Keratinocyte (primary cell): ENCODE results near the gene RAD9A. TPM values are rescaled to one million over a fixed set of nuclear protein-coding genes. Genes with fewer than 3 reads are reported as not detected.

Experiments used
- DNase-seq: peaks from one replicate; pipeline ENCODE4 v3.0.0-alpha.2; 2011; ENCODE audit warnings: low read depth, missing footprints, low spot score
- FAIRE-seq: peaks from 2 replicates; lab custom pipeline; 2011; peaks lifted over from hg19 to GRCh38; lab: Jason Lieb, UNC
- H2AFZ ChIP-seq: 2 replicates; pipeline ENCODE4 v1.6.0; 2012; ENCODE audit warnings: low read length, control low read depth, inconsistent platforms; ENCODE audit not compliant: control insufficient read depth
- H3K27ac ChIP-seq: 2 replicates; pipeline ENCODE4 v1.5.1; 2011; ENCODE audit warnings: low read length; ENCODE audit not compliant: control insufficient read depth, insufficient read depth
- H3K27me3 ChIP-seq: 3 replicates; pipeline ENCODE4 v1.6.0; 2011; ENCODE audit warnings: low read length; ENCODE audit not compliant: control insufficient read depth, insufficient read depth; ENCODE audit errors: extremely low read depth
- H3K36me3 ChIP-seq, 2 experiments: 2 replicates in 1 of 2; 3 replicates in 1 of 2; pipeline ENCODE4 v1.5.1; 2011; ENCODE audit warnings: low read length in 2 of 2, mild to moderate bottlenecking in 1 of 2; ENCODE audit not compliant: control insufficient read depth in 2 of 2, insufficient read depth in 2 of 2; ENCODE audit errors: extremely low read depth in 1 of 2
- H3K4me1 ChIP-seq: 3 replicates; pipeline ENCODE4 v1.5.1; 2011; ENCODE audit warnings: low read length; ENCODE audit not compliant: control insufficient read depth, insufficient read depth; ENCODE audit errors: extremely low read depth
- H3K4me2 ChIP-seq: 3 replicates; pipeline ENCODE4 v1.6.0; 2011; ENCODE audit warnings: low read depth, low read length; ENCODE audit not compliant: control insufficient read depth, insufficient read depth; ENCODE audit errors: extremely low read depth
- H3K4me3 ChIP-seq, 3 experiments: fragments of 200-600 bp in 1 of 3; sonication (generic) in 1 of 3; 2 replicates in 2 of 3; 3 replicates in 1 of 3; pipeline ENCODE4 v1.5.1; 2011 to 2016; ENCODE audit warnings: low read length in 3 of 3, mild to moderate bottlenecking in 3 of 3, control low read depth in 2 of 3, inconsistent platforms in 1 of 3, low read depth in 1 of 3, mixed read lengths in 1 of 3, mixed run types in 1 of 3, moderate library complexity in 1 of 3; ENCODE audit not compliant: control insufficient read depth in 2 of 3, insufficient read depth in 2 of 3; ENCODE audit errors: extremely low read depth in 1 of 3
- H3K79me2 ChIP-seq: 2 replicates; pipeline ENCODE4 v1.6.0; 2012; ENCODE audit warnings: low read length; ENCODE audit not compliant: control insufficient read depth, insufficient read depth
- H3K9ac ChIP-seq: 3 replicates; pipeline ENCODE4 v1.6.0; 2011; ENCODE audit warnings: low read length; ENCODE audit not compliant: control insufficient read depth, insufficient read depth; ENCODE audit errors: extremely low read depth
- H3K9me1 ChIP-seq: 3 replicates; pipeline ENCODE4 v1.6.0; 2011; ENCODE audit warnings: low read length; ENCODE audit not compliant: control insufficient read depth, insufficient read depth; ENCODE audit errors: extremely low read depth
- H3K9me3 ChIP-seq: 2 replicates; pipeline ENCODE4 v1.5.1; 2012; ENCODE audit warnings: low read depth, low read length; ENCODE audit not compliant: control insufficient read depth
- H4K20me1 ChIP-seq: 3 replicates; pipeline ENCODE4 v1.6.0; 2011; ENCODE audit warnings: low read length; ENCODE audit not compliant: control insufficient read depth, insufficient read depth; ENCODE audit errors: extremely low read depth
- EZH2 ChIP-seq: IDR thresholded peaks from one replicate; pipeline ENCODE4 v1.6.1; 2012; ENCODE audit warnings: inconsistent platforms, mild to moderate bottlenecking, low read length, moderate library complexity
- dilution Hi-C: fragments of 300-500 bp; cut with MboI; formaldehyde crosslinking; loops from one replicate; pipeline ENCODE4 v1.7.0; 2020; ENCODE audit warnings: low sequenced_read_pairs; ENCODE audit not compliant: extremely low pct_ligation_motif_present
- polyA plus RNA-seq, 5 experiments: library from polyadenylated mRNA; depleted of rRNA in 3 of 5; stranded (reverse) in 3 of 5; stranded (forward) in 1 of 5; unstranded in 1 of 5; fragments of >200 nt; gene quantifications; 1 replicate in 1 of 5; 2 replicates in 3 of 5; 3 replicates in 1 of 5; pipeline versions ENCODE4 v1.2.1 to v1.2.3, GENCODE V29; 2011 to 2012; ENCODE audit warnings: missing spikeins in 2 of 5, low read depth in 1 of 5, low replicate concordance in 1 of 5
- TF ChIP-seq, protein P1 (sequence below), 3 experiments: IDR thresholded peaks in 1 of 3; conservative IDR thresholded peaks in 1 of 3; optimal IDR thresholded peaks in 1 of 3; 2 replicates in 2 of 3; 3 replicates in 1 of 3; pipeline versions ENCODE3 to v1.5.1; 2011; ENCODE audit warnings: low read length in 3 of 3, mild to moderate bottlenecking in 3 of 3, moderate library complexity in 2 of 3, control low read depth in 1 of 3, inconsistent platforms in 1 of 3; ENCODE audit not compliant: insufficient read depth in 2 of 3; ENCODE audit errors: extremely low read depth in 1 of 3

The RAD9A gene
- polyA plus RNA-seq, 1 donor (not counting 4 experiments of a cell fraction or from before 2014, with no cell fraction given), result 5.7 TPM

DNA sequence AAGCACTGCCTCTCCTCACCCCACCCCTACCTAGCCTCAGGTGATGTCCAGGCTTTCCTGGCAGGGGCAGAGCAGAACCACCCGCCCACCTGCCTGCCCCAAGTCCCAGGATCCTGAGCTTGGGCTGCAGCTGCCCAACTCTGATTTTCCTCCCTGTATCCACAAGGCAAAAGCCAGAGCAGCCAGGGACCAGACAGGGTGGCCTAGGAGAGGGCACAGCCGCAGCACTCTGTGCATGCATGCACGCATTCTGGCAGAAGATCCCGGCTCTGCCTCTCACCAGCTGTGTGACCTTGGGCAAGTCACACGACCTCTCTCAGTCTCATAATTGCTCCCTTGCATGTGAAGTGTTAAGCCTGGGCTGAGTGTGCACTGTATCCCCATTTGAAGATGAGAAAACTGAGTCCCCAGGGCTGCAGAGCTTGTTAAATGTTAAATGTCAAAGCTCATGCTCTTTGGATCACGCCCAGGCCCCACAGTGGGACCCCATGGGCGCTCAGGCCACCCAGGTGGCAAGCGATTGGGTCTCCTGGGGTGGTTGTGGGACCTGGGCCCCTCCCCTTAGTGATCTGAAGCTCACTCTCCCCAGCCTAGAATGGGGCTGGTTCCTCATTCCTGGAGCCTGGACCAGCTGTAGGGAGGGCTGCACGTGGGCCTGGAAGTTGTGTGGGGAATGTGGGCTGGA lies 20.9 kb downstream of the RAD9A start:
- H3K9me3 ChIP-seq, result no peaks in the 10 kb centered on the region
- FAIRE-seq (no peak), DNase-seq (no peak)
- H3K4me1 ChIP-seq, result no peaks in the 10 kb centered on the region
- dilution Hi-C loops, result no loop called here
- no peak overlapping the region for H3K27ac ChIP-seq
- H3K4me3 ChIP-seq, result no peak overlapping the region
- H3K4me2 ChIP-seq, result no peak overlapping the region
- H3K36me3 ChIP-seq, result no peaks in the 10 kb centered on the region
- peaks cover 14% of the 10 kb centered on the region for H3K27me3 ChIP-seq
- no peaks in the 10 kb centered on the region for H3K9me1 ChIP-seq
- no peaks in the 10 kb centered on the region for H4K20me1 ChIP-seq
- no peaks in the 10 kb centered on the region for H3K79me2 ChIP-seq
- TF ChIP-seq EZH2, result no peak
- TF ChIP-seq, protein P1, sequence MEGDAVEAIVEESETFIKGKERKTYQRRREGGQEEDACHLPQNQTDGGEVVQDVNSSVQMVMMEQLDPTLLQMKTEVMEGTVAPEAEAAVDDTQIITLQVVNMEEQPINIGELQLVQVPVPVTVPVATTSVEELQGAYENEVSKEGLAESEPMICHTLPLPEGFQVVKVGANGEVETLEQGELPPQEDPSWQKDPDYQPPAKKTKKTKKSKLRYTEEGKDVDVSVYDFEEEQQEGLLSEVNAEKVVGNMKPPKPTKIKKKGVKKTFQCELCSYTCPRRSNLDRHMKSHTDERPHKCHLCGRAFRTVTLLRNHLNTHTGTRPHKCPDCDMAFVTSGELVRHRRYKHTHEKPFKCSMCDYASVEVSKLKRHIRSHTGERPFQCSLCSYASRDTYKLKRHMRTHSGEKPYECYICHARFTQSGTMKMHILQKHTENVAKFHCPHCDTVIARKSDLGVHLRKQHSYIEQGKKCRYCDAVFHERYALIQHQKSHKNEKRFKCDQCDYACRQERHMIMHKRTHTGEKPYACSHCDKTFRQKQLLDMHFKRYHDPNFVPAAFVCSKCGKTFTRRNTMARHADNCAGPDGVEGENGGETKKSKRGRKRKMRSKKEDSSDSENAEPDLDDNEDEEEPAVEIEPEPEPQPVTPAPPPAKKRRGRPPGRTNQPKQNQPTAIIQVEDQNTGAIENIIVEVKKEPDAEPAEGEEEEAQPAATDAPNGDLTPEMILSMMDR (optimal IDR thresholded peaks at IDR 0.05 in 1 of 3, IDR thresholded peaks at IDR 0.05 in 1 of 3, conservative IDR thresholded peaks at IDR 0.05 in 1 of 3; ENCODE audit: extremely low read depth in 1 of 3, insufficient read depth in 2 of 3, low read length in 3 of 3), result no peak
- no peak overlapping the region for H2AFZ ChIP-seq
- no peak overlapping the region for H3K9ac ChIP-seq

DNA sequence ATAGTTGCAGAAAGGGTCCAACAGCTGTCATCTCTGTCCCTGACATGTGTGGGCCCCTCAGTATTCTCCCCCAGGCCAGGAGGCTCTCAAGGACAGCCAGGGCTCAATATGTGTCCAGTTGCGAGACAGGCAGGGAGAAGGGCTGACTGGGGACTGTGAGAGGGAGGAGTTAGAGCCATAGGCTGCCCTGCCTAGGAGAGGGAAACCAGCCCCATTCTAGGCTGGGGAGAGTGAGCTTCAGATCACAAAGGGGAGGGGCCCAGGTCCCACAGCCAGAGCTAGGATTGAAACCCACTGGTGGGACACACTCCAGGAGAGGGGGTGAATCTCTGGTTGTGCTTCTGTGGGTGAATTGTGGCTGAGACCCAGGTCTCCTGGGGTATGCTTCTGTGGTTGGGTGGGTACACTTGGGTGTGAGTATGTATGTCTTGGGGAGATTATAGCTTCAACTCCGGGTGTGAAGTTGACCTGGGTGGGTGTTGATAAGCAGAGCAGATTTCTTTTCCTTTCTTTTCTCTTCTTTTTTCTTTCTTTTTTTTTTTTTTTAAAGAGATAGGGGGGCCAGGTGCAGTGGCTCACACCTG lies 21.6 kb downstream of the RAD9A start:
- TF ChIP-seq EZH2, result no peak
- TF ChIP-seq, protein P1 (optimal IDR thresholded peaks at IDR 0.05 in 1 of 3, IDR thresholded peaks at IDR 0.05 in 1 of 3, conservative IDR thresholded peaks at IDR 0.05 in 1 of 3; ENCODE audit: extremely low read depth in 1 of 3, insufficient read depth in 2 of 3, low read length in 3 of 3), result no peak
- Histone ChIP-seq H2AFZ (no peak overlapping the region), H3K9me1 (no peaks in the 10 kb centered on the region), H3K27ac (no peak overlapping the region), H3K4me3 (no peak overlapping the region), H3K36me3 (no peaks in the 10 kb centered on the region), H3K9me3 (no peaks in the 10 kb centered on the region), H3K9ac (no peak overlapping the region), H3K4me1 (no peaks in the 10 kb centered on the region), H3K4me2 (no peak overlapping the region), H4K20me1 (no peaks in the 10 kb centered on the region), H3K27me3 (peaks cover 14% of the 10 kb centered on the region), H3K79me2 (no peaks in the 10 kb centered on the region)
- DNase-seq (no peak), FAIRE-seq (no peak)
- dilution Hi-C loops, result no loop called here
